HG02973 (cell line): ENCODE data around the gene PHACTR2.
"Not testable (repeated sequence)": the region's sequence is repeated elsewhere in the genome, so short reads cannot be mapped to it uniquely, and the experiment has no call there.

ENCODE experiments used
- ATAC-seq: cut with Tn5 transposase; IDR thresholded peaks from one replicate; pipeline ENCODE4 v1.9.1; 2021; ENCODE audit warnings: moderate library complexity; ENCODE audit not compliant: unreplicated experiment

Gene PHACTR2

GRCh38 chr6:143677891-143678791 lies at the start of gene PHACTR2:
Gene PHACTR2 (plus strand): TSS chr6:143677965. CDS start chr6:143678164, 199 bp downstream.
- ATAC-seq = peak; percentile 41

DNA sequence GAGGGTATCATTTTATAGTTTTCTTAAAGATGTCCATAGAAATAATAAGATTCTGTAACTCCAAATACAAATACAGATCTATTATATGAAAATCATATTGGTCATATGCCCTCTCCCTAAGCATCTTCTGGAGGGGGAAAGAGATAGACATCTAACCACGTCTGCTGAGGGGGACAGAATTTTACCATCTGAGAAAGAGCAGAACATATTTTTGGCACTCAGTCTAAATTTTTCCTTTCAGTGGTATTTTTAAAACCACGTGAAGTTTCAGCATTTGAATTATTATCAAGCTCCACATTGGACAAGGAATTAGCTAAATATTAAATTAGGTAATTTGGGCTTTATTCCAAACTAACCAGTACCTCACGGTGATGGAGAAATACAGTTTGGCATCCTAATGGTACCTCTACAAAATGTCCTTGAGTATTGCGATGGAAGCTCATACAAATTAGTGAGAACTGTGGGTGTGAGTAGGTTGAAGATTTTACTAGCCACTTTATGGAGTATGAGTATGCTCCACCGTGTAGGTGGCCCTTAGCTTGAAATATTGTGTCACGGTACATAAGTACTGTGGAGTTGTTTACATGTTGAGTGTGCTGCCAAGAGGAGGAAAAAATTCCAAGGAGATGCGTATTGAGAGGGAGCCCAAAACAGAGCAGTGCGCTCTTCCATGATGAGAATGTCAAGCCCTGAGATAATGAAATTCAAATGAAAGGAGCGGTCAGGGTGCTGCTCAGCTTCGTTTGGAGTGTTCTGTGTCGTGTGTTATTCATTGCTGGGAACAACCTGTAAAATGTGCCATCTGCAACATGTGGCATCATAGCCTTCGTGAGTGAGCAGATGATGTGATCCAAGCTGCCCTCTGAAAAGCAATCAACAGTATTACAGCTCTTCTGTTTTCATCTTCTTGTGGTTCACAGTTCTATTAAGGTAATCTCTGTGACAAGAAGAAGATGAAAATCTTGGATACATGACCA lies 48.4 kb upstream of the PHACTR2 start:
- no peak for ATAC-seq

DNA sequence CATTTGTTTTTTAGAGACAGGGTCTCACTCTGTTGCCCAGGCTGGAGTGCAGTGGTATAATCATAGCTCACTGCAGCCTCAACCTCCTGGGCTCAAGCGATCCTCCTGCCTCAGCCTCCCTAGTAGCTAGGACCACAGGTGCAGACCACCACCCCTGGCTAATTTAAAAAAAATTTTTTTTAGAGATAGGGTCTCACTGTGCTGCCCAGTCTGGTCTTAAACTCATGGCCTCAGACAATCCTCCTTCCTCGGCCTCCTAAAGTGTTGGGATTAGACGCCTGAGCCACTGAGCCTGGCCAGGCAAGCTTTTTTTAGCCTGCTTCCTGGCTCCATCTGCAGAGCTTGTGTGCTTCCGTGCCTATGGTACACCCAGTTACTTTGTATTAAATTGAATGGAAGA lies 46.6 kb upstream of the PHACTR2 start:
- ATAC-seq = not testable (repeated sequence)

DNA sequence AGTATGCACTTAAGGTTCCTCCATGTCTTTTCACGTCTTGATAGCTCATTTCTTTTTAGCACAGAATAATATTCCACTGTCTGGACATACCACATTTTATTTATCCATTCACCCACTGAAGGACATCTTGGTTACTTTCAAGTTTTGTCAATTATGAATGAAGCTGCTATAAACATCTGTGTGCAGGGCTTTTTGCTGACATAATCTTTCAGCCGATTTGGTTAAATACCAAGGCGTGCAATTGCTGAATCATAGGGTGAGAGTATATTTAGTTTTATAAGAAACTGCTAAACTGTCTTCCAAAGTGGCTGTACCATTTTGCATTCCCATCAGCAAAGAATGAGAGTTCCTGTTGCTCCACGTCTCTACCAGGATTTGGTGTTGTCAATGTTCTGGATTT lies 44.9 kb upstream of the PHACTR2 start:
- no peak for ATAC-seq

- no peak for ATAC-seq
Measured at GRCh38 chr6:143634486-143634885, 43.3 kb upstream of the PHACTR2 start.

- no peak for ATAC-seq
Measured at GRCh38 chr6:143637691-143638090, 40.1 kb upstream of the PHACTR2 start.

GRCh38 chr6:143642403-143642802 lies 35.4 kb upstream of the PHACTR2 start:
- ATAC-seq = no peak

DNA sequence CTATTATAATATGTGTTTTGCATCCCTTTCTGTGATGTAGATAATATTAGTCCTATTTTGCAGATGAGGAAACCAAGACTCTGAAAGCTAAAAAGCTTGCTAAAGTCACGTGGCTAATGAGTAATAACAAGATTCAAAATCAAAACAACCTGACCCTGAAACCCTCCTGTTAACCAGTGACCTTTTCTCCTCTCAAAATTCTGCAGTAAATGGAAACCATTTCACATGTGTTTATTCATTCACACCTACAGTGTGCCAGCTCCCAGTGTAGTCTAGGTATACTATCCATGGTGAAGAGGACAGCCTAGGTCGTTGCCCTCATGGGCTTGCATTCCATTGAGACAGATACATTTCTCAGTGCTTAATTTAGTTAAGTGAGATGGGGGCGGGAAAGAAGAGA lies 30.6 kb upstream of the PHACTR2 start:
- ATAC-seq = no peak

- no peak for ATAC-seq
Measured at GRCh38 chr6:143647732-143648131, 30.0 kb upstream of the PHACTR2 start.

- ATAC-seq = not testable (repeated sequence)
Measured at GRCh38 chr6:143649319-143649718, 28.4 kb upstream of the PHACTR2 start.

DNA sequence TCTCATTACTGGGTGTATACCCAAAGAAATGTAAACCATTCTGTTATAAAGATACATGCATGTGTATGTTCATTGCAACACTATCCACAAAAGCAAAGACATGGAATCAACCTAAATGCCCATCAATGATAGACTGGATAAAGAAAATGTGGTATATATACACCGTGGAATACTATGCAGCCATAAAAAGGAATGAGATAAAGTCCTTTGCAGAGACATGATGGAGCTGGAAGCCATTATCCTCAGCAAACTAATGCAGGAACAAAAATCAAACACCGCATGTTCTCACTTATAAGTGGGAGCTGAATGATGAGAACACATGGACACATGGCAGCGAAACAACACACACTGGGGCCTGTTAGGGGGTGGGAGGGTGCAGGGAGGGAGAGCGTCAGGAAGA lies 26.4 kb upstream of the PHACTR2 start:
- ATAC-seq = not testable (repeated sequence)

DNA sequence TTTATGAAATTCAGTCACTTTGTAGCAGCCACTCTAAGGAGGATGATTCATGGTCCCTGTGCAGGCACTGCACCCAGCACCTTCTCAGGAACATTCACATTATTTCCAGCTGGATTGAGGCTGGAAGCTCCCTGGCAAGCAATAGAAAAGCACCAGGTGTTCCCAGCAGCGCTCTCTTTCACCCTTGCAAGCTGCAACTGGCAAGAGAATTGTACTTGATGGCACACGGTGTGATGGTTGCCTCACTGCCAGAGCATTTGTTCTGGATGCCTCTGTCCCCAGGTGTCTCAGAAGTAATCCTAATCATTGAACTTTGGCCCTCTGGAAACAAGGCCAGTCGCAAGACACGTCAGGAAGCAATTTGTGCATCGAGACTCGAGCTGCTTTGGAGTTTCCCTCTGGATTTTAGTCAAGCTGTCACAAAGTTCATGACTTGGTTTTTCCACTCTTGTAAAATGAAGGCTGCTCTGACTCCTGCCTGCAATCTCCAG lies 24.9 kb upstream of the PHACTR2 start:
- ATAC-seq = no peak

GRCh38 chr6:143655541-143655940 lies 22.2 kb upstream of the PHACTR2 start:
- no peak for ATAC-seq

DNA sequence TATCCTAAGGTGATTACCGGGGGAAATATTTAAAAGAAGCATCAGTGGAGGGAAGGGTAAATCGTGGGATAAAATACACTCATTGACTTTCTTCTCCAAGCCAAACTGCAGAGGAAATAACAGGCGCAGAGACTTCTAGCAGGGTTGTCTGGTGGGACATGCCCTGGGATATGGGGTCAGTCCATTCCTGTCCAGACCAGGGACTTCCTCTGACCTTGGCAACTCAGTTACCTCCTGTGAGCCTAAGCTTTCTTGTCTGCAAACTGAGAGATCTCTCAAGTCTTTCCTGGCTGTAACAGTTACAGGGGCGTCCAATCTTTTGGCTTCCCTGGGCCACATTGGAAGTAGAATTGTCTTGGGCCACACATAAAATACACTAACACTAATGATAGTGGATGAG lies 21.7 kb upstream of the PHACTR2 start:
- ATAC-seq = no peak

GRCh38 chr6:143657809-143658208 lies 20.0 kb upstream of the PHACTR2 start:
- no peak for ATAC-seq

DNA sequence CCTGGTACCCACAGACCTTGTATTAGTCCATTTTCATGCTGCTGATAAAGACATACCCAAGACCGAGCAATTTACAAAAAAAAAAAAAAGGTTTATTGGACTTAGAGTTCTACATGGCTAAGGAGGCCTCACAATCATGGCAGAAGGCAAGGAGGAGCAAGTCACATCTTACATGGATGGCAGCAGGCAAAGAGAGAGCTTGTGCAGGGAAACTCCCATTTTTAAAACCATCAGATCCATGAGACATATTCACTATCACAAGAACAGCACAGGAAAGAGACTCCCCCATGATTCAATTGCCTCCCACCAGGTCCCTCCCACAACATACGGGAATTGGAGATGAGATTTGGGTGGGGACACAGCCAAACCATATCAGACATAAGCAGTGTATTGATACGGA lies 17.6 kb upstream of the PHACTR2 start:
- ATAC-seq = not testable (repeated sequence)

DNA sequence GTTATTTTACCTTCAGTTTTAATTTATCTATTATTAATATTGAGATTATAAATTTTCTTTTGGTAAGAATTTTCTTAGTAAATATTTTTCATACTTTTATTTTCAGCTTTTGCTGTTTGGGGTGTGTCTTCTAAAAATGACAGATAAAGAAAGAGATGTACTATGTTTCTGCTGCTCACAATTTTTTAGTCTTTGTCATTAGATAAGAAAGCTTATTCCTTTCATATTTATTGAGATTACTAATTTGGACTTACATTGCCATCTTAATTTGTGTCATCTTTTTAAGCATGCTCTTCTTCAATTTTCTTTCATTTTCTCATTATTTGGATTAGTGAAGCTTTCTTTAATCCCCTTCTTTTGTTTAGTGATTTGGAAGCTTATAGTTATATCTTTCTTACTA lies 13.6 kb upstream of the PHACTR2 start:
- ATAC-seq = no peak

DNA sequence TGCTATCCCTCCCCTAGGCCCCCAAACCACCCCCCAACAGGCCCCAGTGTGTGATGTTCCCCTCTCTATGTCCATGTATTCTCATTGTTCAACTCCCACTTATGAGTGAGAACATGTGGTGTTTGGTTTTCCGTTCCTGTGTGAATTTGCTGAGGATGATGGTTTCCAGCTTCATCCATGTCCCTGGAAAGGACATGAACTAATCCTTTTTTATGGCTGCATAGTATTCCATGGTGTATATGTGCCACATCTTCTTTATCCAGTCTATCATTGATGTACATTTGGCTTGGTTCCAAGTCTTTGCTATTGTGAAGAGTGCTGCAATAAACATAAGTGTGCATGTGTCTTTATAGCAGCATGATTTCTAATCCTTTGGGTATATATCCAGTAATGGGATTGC lies 11.8 kb upstream of the PHACTR2 start:
- ATAC-seq = not testable (repeated sequence)

GRCh38 chr6:143669483-143669882 lies 8.3 kb upstream of the PHACTR2 start:
- ATAC-seq = not testable (repeated sequence)

- no peak for ATAC-seq
Measured at GRCh38 chr6:143673669-143674068, 4.1 kb upstream of the PHACTR2 start.
